ENCODE measurements around the gene CHRNA7. TPM values are rescaled to one million over a fixed set of nuclear protein-coding genes. Genes with fewer than 3 reads are reported as not detected.
"Not testable (repeated sequence)": the region's sequence is repeated elsewhere in the genome, so short reads cannot be mapped to it uniquely, and the experiment has no call there.

Gene CHRNA7
- polyA plus RNA-seq, 1 donor, result 15.8 TPM

- Histone ChIP-seq H3K36me3 (ENCODE audit: control insufficient read depth, insufficient read depth, low read length) (no peaks in the 10 kb centered on the region), H3K4me1 (ENCODE audit: control insufficient read depth, insufficient read depth, low read length) (no peaks in the 10 kb centered on the region), H3K4me3 (ENCODE audit: low read length) (no peak overlapping the region), H3K9me3 (ENCODE audit: control insufficient read depth, low read depth, low read length) (no peaks in the 10 kb centered on the region), H3K27ac (ENCODE audit: low read length) (no peak overlapping the region), H3K27me3 (ENCODE audit: control insufficient read depth, insufficient read depth, low read length) (no peaks in the 10 kb centered on the region)
- DNase-seq, result no peak
- no CpG with 5 or more reads among the region's 2 CpGs for WGBS (ENCODE audit: insufficient coverage, low lambda C conversion rate)
Observed at GRCh38 chr15:32132859-32133258, 102.5 kb downstream of the CHRNA7 start.

- no peak for DNase-seq
- no peak overlapping the region for H3K27ac ChIP-seq (ENCODE audit: low read length)
- H3K27me3 ChIP-seq (ENCODE audit: control insufficient read depth, insufficient read depth, low read length), result no peaks in the 10 kb centered on the region
- no peaks in the 10 kb centered on the region for H3K4me1 ChIP-seq (ENCODE audit: control insufficient read depth, insufficient read depth, low read length)
- no peaks in the 10 kb centered on the region for H3K36me3 ChIP-seq (ENCODE audit: control insufficient read depth, insufficient read depth, low read length)
- no CpG with 5 or more reads among the region's 5 CpGs for WGBS (ENCODE audit: insufficient coverage, low lambda C conversion rate)
- H3K4me3 ChIP-seq (ENCODE audit: low read length), result no peak overlapping the region
- H3K9me3 ChIP-seq (ENCODE audit: control insufficient read depth, low read depth, low read length), result no peaks in the 10 kb centered on the region
Observed at GRCh38 chr15:32134842-32135241, 104.5 kb downstream of the CHRNA7 start.

GRCh38 chr15:32135335-32135734 lies 105.0 kb downstream of the CHRNA7 start:
- no peak overlapping the region for H3K4me3 ChIP-seq (ENCODE audit: low read length)
- DNase-seq, result no peak

GRCh38 chr15:32145512-32145911 lies 115.2 kb downstream of the CHRNA7 start:
- not testable (repeated sequence) for DNase-seq; H3K27me3 ChIP-seq (ENCODE audit: control insufficient read depth, insufficient read depth, low read length); H3K4me1 ChIP-seq (ENCODE audit: control insufficient read depth, insufficient read depth, low read length); H3K4me3 ChIP-seq (ENCODE audit: low read length); H3K27ac ChIP-seq (ENCODE audit: low read length); H3K9me3 ChIP-seq (ENCODE audit: control insufficient read depth, low read depth, low read length); H3K36me3 ChIP-seq (ENCODE audit: control insufficient read depth, insufficient read depth, low read length)
- 60% methylated on average over 1 of the region's 10 CpGs for WGBS (ENCODE audit: insufficient coverage, low lambda C conversion rate)

More at GRCh38 chr15:32135335-32135734, 105.0 kb downstream of the CHRNA7 start:
- H3K36me3 ChIP-seq (ENCODE audit: control insufficient read depth, insufficient read depth, low read length), result no peaks in the 10 kb centered on the region
- no peak overlapping the region for H3K27ac ChIP-seq (ENCODE audit: low read length)
- H3K4me1 ChIP-seq (ENCODE audit: control insufficient read depth, insufficient read depth, low read length), result no peaks in the 10 kb centered on the region
- no peaks in the 10 kb centered on the region for H3K9me3 ChIP-seq (ENCODE audit: control insufficient read depth, low read depth, low read length)
- 70% methylated on average over 2 of the region's 8 CpGs for WGBS (ENCODE audit: insufficient coverage, low lambda C conversion rate)
- H3K27me3 ChIP-seq (ENCODE audit: control insufficient read depth, insufficient read depth, low read length), result no peaks in the 10 kb centered on the region

- no peaks in the 10 kb centered on the region for H3K36me3 ChIP-seq (ENCODE audit: control insufficient read depth, insufficient read depth, low read length)
- DNase-seq, result no peak
- 71% methylated on average over 1 of the region's 15 CpGs for WGBS (ENCODE audit: insufficient coverage, low lambda C conversion rate)
- H3K4me1 ChIP-seq (ENCODE audit: control insufficient read depth, insufficient read depth, low read length), result no peaks in the 10 kb centered on the region
- H3K27ac ChIP-seq (ENCODE audit: low read length), result no peak overlapping the region
- H3K4me3 ChIP-seq (ENCODE audit: low read length), result no peak overlapping the region
- H3K9me3 ChIP-seq (ENCODE audit: control insufficient read depth, low read depth, low read length), result no peaks in the 10 kb centered on the region
- no peaks in the 10 kb centered on the region for H3K27me3 ChIP-seq (ENCODE audit: control insufficient read depth, insufficient read depth, low read length)
Observed at GRCh38 chr15:32148833-32149555, 118.7 kb downstream of the CHRNA7 start.

GRCh38 chr15:32152574-32152973 lies 122.3 kb downstream of the CHRNA7 start:
- no peak for DNase-seq
- no peaks in the 10 kb centered on the region for H3K36me3 ChIP-seq (ENCODE audit: control insufficient read depth, insufficient read depth, low read length)
- H3K4me1 ChIP-seq (ENCODE audit: control insufficient read depth, insufficient read depth, low read length), result no peaks in the 10 kb centered on the region
- H3K27ac ChIP-seq (ENCODE audit: low read length), result no peak overlapping the region
- H3K4me3 ChIP-seq (ENCODE audit: low read length), result no peak overlapping the region
- WGBS (ENCODE audit: insufficient coverage, low lambda C conversion rate), result no CpG with 5 or more reads among the region's 1 CpG
- H3K9me3 ChIP-seq (ENCODE audit: control insufficient read depth, low read depth, low read length), result no peaks in the 10 kb centered on the region
- no peaks in the 10 kb centered on the region for H3K27me3 ChIP-seq (ENCODE audit: control insufficient read depth, insufficient read depth, low read length)

- not testable (repeated sequence) for H3K36me3 ChIP-seq (ENCODE audit: control insufficient read depth, insufficient read depth, low read length); H3K4me1 ChIP-seq (ENCODE audit: control insufficient read depth, insufficient read depth, low read length); H3K4me3 ChIP-seq (ENCODE audit: low read length); H3K27ac ChIP-seq (ENCODE audit: low read length); DNase-seq; H3K9me3 ChIP-seq (ENCODE audit: control insufficient read depth, low read depth, low read length); H3K27me3 ChIP-seq (ENCODE audit: control insufficient read depth, insufficient read depth, low read length)
- no CpG with 5 or more reads among the region's 18 CpGs for WGBS (ENCODE audit: insufficient coverage, low lambda C conversion rate)
Observed at GRCh38 chr15:32153868-32154623, 123.7 kb downstream of the CHRNA7 start.

- not testable (repeated sequence) for H3K4me3 ChIP-seq (ENCODE audit: low read length); H3K27me3 ChIP-seq (ENCODE audit: control insufficient read depth, insufficient read depth, low read length); H3K4me1 ChIP-seq (ENCODE audit: control insufficient read depth, insufficient read depth, low read length); H3K36me3 ChIP-seq (ENCODE audit: control insufficient read depth, insufficient read depth, low read length); DNase-seq; H3K9me3 ChIP-seq (ENCODE audit: control insufficient read depth, low read depth, low read length); H3K27ac ChIP-seq (ENCODE audit: low read length)
- WGBS (ENCODE audit: insufficient coverage, low lambda C conversion rate), result no CpG with 5 or more reads among the region's 2 CpGs
Observed at GRCh38 chr15:32162143-32162542, 131.8 kb downstream of the CHRNA7 start.

- not testable (repeated sequence) for H3K4me1 ChIP-seq (ENCODE audit: control insufficient read depth, insufficient read depth, low read length); DNase-seq; H3K27me3 ChIP-seq (ENCODE audit: control insufficient read depth, insufficient read depth, low read length); H3K9me3 ChIP-seq (ENCODE audit: control insufficient read depth, low read depth, low read length); H3K36me3 ChIP-seq (ENCODE audit: control insufficient read depth, insufficient read depth, low read length); H3K27ac ChIP-seq (ENCODE audit: low read length); H3K4me3 ChIP-seq (ENCODE audit: low read length)
- no CpG with 5 or more reads among the region's 7 CpGs for WGBS (ENCODE audit: insufficient coverage, low lambda C conversion rate)
Observed at GRCh38 chr15:32164065-32164464, 133.8 kb downstream of the CHRNA7 start.

- WGBS (ENCODE audit: insufficient coverage, low lambda C conversion rate), result no CpG with 5 or more reads among the region's 1 CpG
- not testable (repeated sequence) for H3K36me3 ChIP-seq (ENCODE audit: control insufficient read depth, insufficient read depth, low read length); H3K9me3 ChIP-seq (ENCODE audit: control insufficient read depth, low read depth, low read length); DNase-seq; H3K4me3 ChIP-seq (ENCODE audit: low read length); H3K4me1 ChIP-seq (ENCODE audit: control insufficient read depth, insufficient read depth, low read length); H3K27me3 ChIP-seq (ENCODE audit: control insufficient read depth, insufficient read depth, low read length); H3K27ac ChIP-seq (ENCODE audit: low read length)
Observed at GRCh38 chr15:32164747-32165146, 134.4 kb downstream of the CHRNA7 start.
